PFSK-1 (cell line): ENCODE data around the gene LORICRIN.

Source experiments
- FOXP2 ChIP-seq: optimal IDR thresholded peaks from 2 replicates; pipeline ENCODE3; 2011; ENCODE audit warnings: borderline replicate concordance, control low read depth, inconsistent platforms; ENCODE audit not compliant: insufficient read depth; ENCODE audit errors: extremely low read length, extremely low read depth
- POLR2AphosphoS5 ChIP-seq: IDR thresholded peaks from 2 replicates; pipeline ENCODE4 v1.6.1; 2012; ENCODE audit warnings: low read depth, mild to moderate bottlenecking, control low read depth, low read length, moderate library complexity
- REST ChIP-seq, 2 experiments: IDR thresholded peaks; 2 replicates each; pipeline versions ENCODE4 v1.6.1 to v1.8.0; 2011 to 2012; ENCODE audit warnings: low read depth in 2 of 2, low read length in 2 of 2, control low read depth in 1 of 2, inconsistent platforms in 1 of 2, mild to moderate bottlenecking in 1 of 2, moderate library complexity in 1 of 2; ENCODE audit not compliant: insufficient read depth in 1 of 2
- SIN3A ChIP-seq: IDR thresholded peaks from 2 replicates; pipeline ENCODE4 v1.6.1; 2012; ENCODE audit warnings: mild to moderate bottlenecking, low read length, moderate library complexity, borderline replicate concordance; ENCODE audit not compliant: insufficient read depth
- TAF1 ChIP-seq: IDR thresholded peaks from 2 replicates; pipeline ENCODE4 v1.6.1; 2012; ENCODE audit warnings: low read length, control low read depth, borderline replicate concordance; ENCODE audit not compliant: insufficient read depth

Gene LORICRIN

GRCh38 chr1:153293480-153293775 is 33.9 kb downstream of the LORICRIN start:
- TF ChIP-seq TAF1 (no peak), REST (IDR thresholded peaks at IDR 0.05; ENCODE audit: insufficient read depth in 1 of 2, low read depth in 2 of 2, low read length in 2 of 2) (no peak), SIN3A (no peak), POLR2AphosphoS5 (no peak), FOXP2 (no peak)

GRCh38 chr1:153293851-153294250 is 34.4 kb downstream of the LORICRIN start:
- no peak for TF ChIP-seq SIN3A

GRCh38 chr1:153302308-153302707 is 42.8 kb downstream of the LORICRIN start:
- TF ChIP-seq FOXP2, result no peak

- TF ChIP-seq SIN3A, result no peak
- TF ChIP-seq FOXP2, result no peak
- TF ChIP-seq POLR2AphosphoS5, result no peak
- no peak for TF ChIP-seq REST (IDR thresholded peaks at IDR 0.05; ENCODE audit: insufficient read depth in 1 of 2, low read depth in 2 of 2, low read length in 2 of 2)
- no peak for TF ChIP-seq TAF1
These were observed 46.2 kb downstream of the LORICRIN start for GRCh38 chr1:153305682-153306081.

GRCh38 chr1:153306303-153307220 is 47.1 kb downstream of the LORICRIN start:
- TF ChIP-seq FOXP2 (no peak), REST (IDR thresholded peaks at IDR 0.05; ENCODE audit: insufficient read depth in 1 of 2, low read depth in 2 of 2, low read length in 2 of 2) (no peak), POLR2AphosphoS5 (no peak), TAF1 (no peak), SIN3A (no peak)

- TF ChIP-seq SIN3A (no peak), POLR2AphosphoS5 (no peak), TAF1 (no peak), FOXP2 (no peak), REST (IDR thresholded peaks at IDR 0.05; ENCODE audit: insufficient read depth in 1 of 2, low read depth in 2 of 2, low read length in 2 of 2) (no peak)
These were observed 47.7 kb downstream of the LORICRIN start for GRCh38 chr1:153307221-153307600.
